ENCODE measurements around the gene ATF2. TPM values are rescaled to one million over a fixed set of nuclear protein-coding genes. Genes with fewer than 3 reads are reported as not detected.

Gene ATF2
- total RNA-seq, 1 experiment from 2014 or later, result 39.9 TPM

GRCh38 chr2:175136334-175137215 is 31.4 kb downstream of the ATF2 start:
- Mint-ChIP-seq H3K4me3 (peak overlapping the region; percentile 25), H3K36me3 (peaks cover 15% of the 10 kb centered on the region)
- POLR2A ChIA-PET, result no interaction called here

GRCh38 chr2:175135862-175136261 is 32.1 kb downstream of the ATF2 start:
- peaks cover 15% of the 10 kb centered on the region for H3K36me3 Mint-ChIP-seq
- ATAC-seq, result no peak
- H3K9me3 Mint-ChIP-seq, result no peaks in the 10 kb centered on the region
- CTCF ChIA-PET, result no interaction called here
- POLR2A ChIA-PET, result interaction anchor here (0.5 kb wide), 1 partner anchor 1950 kb away, joined by 5 read pairs; no protein-coding TSS in a partner anchor
- H3K4me1 Mint-ChIP-seq, result peaks cover 34% of the 10 kb centered on the region
- H3K27me3 Mint-ChIP-seq (ENCODE audit: low read depth), result no peaks in the 10 kb centered on the region
- DNase-seq (ENCODE audit: low spot score), result no peak
- no peak for TF ChIP-seq GTF2I (CRISPR knock-in tag; conservative IDR thresholded peaks at IDR 0.05)
- no peak for TF ChIP-seq ZNF232 (CRISPR knock-in tag; IDR thresholded peaks at IDR 0.05)
- no peak for TF ChIP-seq SOX15 (CRISPR knock-in tag; IDR thresholded peaks at IDR 0.05)
- TF ChIP-seq ZNF416 (CRISPR knock-in tag; IDR thresholded peaks at IDR 0.05), result no peak
- TF ChIP-seq GRHL2 (CRISPR knock-in tag; IDR thresholded peaks at IDR 0.05; ENCODE audit: insufficient replicate concordance, severe bottlenecking), result no peak
- no peak for TF ChIP-seq CREM (CRISPR knock-in tag; IDR thresholded peaks at IDR 0.05)
- no peak for TF ChIP-seq ESRRA (CRISPR knock-in tag; IDR thresholded peaks at IDR 0.05; ENCODE audit: borderline replicate concordance)
- no peak for TF ChIP-seq AFF4 (CRISPR knock-in tag; IDR thresholded peaks at IDR 0.05; ENCODE audit: borderline replicate concordance)
- peak overlapping the region; percentile 25 for H3K4me3 Mint-ChIP-seq
- H3K27ac Mint-ChIP-seq, result peak overlapping the region; percentile 68

More at GRCh38 chr2:175136334-175137215, 31.4 kb downstream of the ATF2 start:
- DNase-seq (ENCODE audit: low spot score) (no peak), ATAC-seq (no peak)
- Mint-ChIP-seq H3K9me3 (no peaks in the 10 kb centered on the region), H3K4me1 (peaks cover 29% of the 10 kb centered on the region), H3K27ac (peak overlapping the region; percentile 67), H3K27me3 (ENCODE audit: low read depth) (no peaks in the 10 kb centered on the region)
- CTCF ChIA-PET, result interaction anchor here (1.2 kb wide), 1 partner anchor 388 kb away, joined by 5 read pairs; no protein-coding TSS in a partner anchor
- TF ChIP-seq MAX (CRISPR knock-in tag; IDR thresholded peaks at IDR 0.05) (no peak), ERG (CRISPR knock-in tag; IDR thresholded peaks at IDR 0.05) (no peak), TEAD4 (CRISPR knock-in tag; IDR thresholded peaks at IDR 0.05) (no peak), ELF4 (CRISPR knock-in tag; IDR thresholded peaks at IDR 0.05; ENCODE audit: low read depth) (no peak), ZNF121 (CRISPR knock-in tag; IDR thresholded peaks at IDR 0.05) (no peak), MXD4 (CRISPR knock-in tag; IDR thresholded peaks at IDR 0.05; ENCODE audit: borderline replicate concordance) (no peak), SOX15 (CRISPR knock-in tag; IDR thresholded peaks at IDR 0.05) (no peak), OVOL2 (CRISPR knock-in tag; IDR thresholded peaks at IDR 0.05; ENCODE audit: borderline replicate concordance) (no peak)

GRCh38 chr2:175135177-175135576 is 32.8 kb downstream of the ATF2 start:
- TF ChIP-seq MAX (CRISPR knock-in tag; IDR thresholded peaks at IDR 0.05), result no peak
- TF ChIP-seq HMGXB4 (CRISPR knock-in tag; IDR thresholded peaks at IDR 0.05), result no peak
- TF ChIP-seq TCF7 (CRISPR knock-in tag; IDR thresholded peaks at IDR 0.05; ENCODE audit: low read depth), result no peak
- TF ChIP-seq CBFB (CRISPR knock-in tag; IDR thresholded peaks at IDR 0.05; ENCODE audit: low read depth), result no peak
- Mint-ChIP-seq H3K27ac (peak overlapping the region; percentile 88), H3K36me3 (peaks cover 15% of the 10 kb centered on the region), H3K27me3 (ENCODE audit: low read depth) (no peaks in the 10 kb centered on the region), H3K4me1 (peaks cover 36% of the 10 kb centered on the region), H3K4me3 (no peak overlapping the region), H3K9me3 (no peaks in the 10 kb centered on the region)
- ChIA-PET POLR2A (no interaction called here), CTCF (interaction anchor here (0.6 to 0.7 kb wide), 5 partner anchors 10 to 50 kb away, joined by 3 to 4 read pairs (median 3); partner anchors contain the start of gene ATF2)
- no peak for ATAC-seq
- DNase-seq (ENCODE audit: low spot score), result no peak

Measured in WTC11 (cell line).